Measurements from ENCODE around the gene UCN3. TPM values are rescaled to one million over a fixed set of nuclear protein-coding genes. Genes with fewer than 3 reads are reported as not detected.

UCN3 gene
- total RNA-seq, 1 donor from 2014 or later, result 1.2 TPM

DNA sequence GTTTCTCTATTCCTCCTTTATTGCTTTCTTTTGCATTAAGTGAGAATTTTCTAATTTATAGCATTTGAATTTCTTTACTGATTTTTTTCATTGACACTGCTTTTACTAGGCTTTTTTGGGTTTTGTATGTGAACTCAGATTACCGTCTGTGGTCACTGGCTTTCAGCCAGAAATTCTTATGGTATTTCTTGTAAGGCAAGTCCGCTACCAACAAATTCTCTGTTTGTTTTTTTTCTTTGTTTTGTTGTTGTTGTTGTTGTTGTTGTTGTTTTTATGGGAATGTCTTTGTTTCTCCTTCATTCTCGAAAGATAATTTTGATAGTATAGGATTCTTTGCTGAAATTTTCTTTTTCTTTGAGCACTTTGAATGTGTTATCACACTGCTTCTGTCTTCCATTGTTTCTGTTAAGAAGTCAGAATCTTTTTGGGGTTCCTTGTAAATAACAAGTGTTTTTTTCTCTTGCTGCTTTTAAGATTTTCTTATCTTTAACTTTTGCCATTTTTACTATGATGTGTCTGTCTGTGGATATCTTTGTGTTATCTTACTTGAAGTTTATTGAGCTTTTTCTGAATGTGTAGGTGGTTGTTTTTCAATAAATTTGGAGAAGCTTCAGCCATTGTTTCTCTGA is 54.8 kb downstream of the UCN3 start:
- no peaks in the 10 kb centered on the region for H3K9me3 ChIP-seq
- H3K4me3 ChIP-seq, result no peak overlapping the region
- H3K4me1 ChIP-seq, result no peaks in the 10 kb centered on the region
- TF ChIP-seq, protein P1, sequence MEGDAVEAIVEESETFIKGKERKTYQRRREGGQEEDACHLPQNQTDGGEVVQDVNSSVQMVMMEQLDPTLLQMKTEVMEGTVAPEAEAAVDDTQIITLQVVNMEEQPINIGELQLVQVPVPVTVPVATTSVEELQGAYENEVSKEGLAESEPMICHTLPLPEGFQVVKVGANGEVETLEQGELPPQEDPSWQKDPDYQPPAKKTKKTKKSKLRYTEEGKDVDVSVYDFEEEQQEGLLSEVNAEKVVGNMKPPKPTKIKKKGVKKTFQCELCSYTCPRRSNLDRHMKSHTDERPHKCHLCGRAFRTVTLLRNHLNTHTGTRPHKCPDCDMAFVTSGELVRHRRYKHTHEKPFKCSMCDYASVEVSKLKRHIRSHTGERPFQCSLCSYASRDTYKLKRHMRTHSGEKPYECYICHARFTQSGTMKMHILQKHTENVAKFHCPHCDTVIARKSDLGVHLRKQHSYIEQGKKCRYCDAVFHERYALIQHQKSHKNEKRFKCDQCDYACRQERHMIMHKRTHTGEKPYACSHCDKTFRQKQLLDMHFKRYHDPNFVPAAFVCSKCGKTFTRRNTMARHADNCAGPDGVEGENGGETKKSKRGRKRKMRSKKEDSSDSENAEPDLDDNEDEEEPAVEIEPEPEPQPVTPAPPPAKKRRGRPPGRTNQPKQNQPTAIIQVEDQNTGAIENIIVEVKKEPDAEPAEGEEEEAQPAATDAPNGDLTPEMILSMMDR (IDR thresholded peaks at IDR 0.05), result no peak
- no peaks in the 10 kb centered on the region for H3K27me3 ChIP-seq
- DNase-seq, result no peak
- H3K36me3 ChIP-seq, result no peaks in the 10 kb centered on the region
- H3K27ac ChIP-seq, result no peak overlapping the region
- intact Hi-C loops (cut with DNase I), result no loop called here
- ATAC-seq, result no peak

DNA sequence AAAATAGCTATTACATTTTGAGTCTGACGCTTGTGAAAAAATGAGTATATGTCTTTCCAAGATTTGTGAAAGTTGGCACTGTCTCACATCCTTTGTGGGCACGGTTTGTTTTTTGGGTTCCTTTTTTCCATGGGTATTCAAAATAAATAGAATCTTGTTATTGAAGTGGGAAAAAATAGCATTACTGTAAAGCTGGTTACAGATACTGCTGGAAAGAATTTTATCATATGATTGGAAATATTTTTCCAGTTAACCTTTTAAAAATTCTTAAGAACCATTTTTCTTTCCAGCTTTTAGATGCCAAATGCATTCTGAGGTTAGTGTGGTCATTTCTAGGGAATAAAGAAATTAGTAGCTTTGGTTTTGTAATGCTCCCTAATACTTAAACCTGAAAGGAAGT is 59.0 kb downstream of the UCN3 start:
- no peaks in the 10 kb centered on the region for H3K27me3 ChIP-seq
- H3K36me3 ChIP-seq, result no peaks in the 10 kb centered on the region
- no peak for DNase-seq
- no peak overlapping the region for H3K4me3 ChIP-seq
- no peak for ATAC-seq
- no peaks in the 10 kb centered on the region for H3K4me1 ChIP-seq
- TF ChIP-seq, protein P1 (IDR thresholded peaks at IDR 0.05), result no peak
- intact Hi-C loops (cut with DNase I), result no loop called here
- no peaks in the 10 kb centered on the region for H3K9me3 ChIP-seq
- no peak overlapping the region for H3K27ac ChIP-seq

Other genes with a start within 250 kb of the UCN3 start
- gene AKR1C8, start 179.8 kb upstream of the UCN3 start, total RNA-seq, result 0.55 TPM
- gene AKR1C4, start 168.1 kb upstream of the UCN3 start, total RNA-seq, result not detected
- gene TUBAL3, start 39.9 kb downstream of the UCN3 start, total RNA-seq, result not detected
- 42.8 TPM for gene NET1, start 47.6 kb downstream of the UCN3 start, total RNA-seq
- not detected for gene CALML5, start 134.6 kb downstream of the UCN3 start, total RNA-seq
- not detected for gene CALML3, start 160.0 kb downstream of the UCN3 start, total RNA-seq

All from upper lobe of right lung (tissue), 1 donor.